HG03025 (cell line): Measurements from ENCODE around the gene PCDHA3.
"Not testable (repeated sequence)": the region's sequence is repeated elsewhere in the genome, so short reads cannot be mapped to it uniquely, and the experiment has no call there.

Experiments used
- ATAC-seq: cut with Tn5 transposase; IDR thresholded peaks from one replicate; pipeline ENCODE4 v1.9.1; 2021; ENCODE audit warnings: mild to moderate bottlenecking, moderate library complexity; ENCODE audit not compliant: unreplicated experiment, low FRiP score

Gene PCDHA3

GRCh38 chr5:140800816-140801493, at the start of gene PCDHA3:
TSS of gene PCDHA3 (plus strand) at chr5:140801057.
- ATAC-seq: no peak

- no peak for ATAC-seq
These were observed 47.3 kb upstream of the PCDHA3 start for GRCh38 chr5:140753561-140753960.

- ATAC-seq: no peak
These were observed 36.5 kb upstream of the PCDHA3 start for GRCh38 chr5:140764177-140764973.

GRCh38 chr5:140767444-140767843, 33.4 kb upstream of the PCDHA3 start:
- ATAC-seq: no peak

- no peak for ATAC-seq
These were observed 20.3 kb upstream of the PCDHA3 start for GRCh38 chr5:140780512-140780911.

GRCh38 chr5:140785905-140786686, 14.8 kb upstream of the PCDHA3 start, which contains the start of gene PCDHA1:
TSS of gene PCDHA1 (plus strand) at chr5:140786140.
- ATAC-seq: no peak

- ATAC-seq: not testable (repeated sequence)
These were observed 13.4 kb upstream of the PCDHA3 start for GRCh38 chr5:140787422-140787821.

GRCh38 chr5:140787849-140788504, 12.9 kb upstream of the PCDHA3 start:
- not testable (repeated sequence) for ATAC-seq

GRCh38 chr5:140791089-140791488, 9.8 kb upstream of the PCDHA3 start:
- no peak for ATAC-seq

GRCh38 chr5:140794595-140795258, 6.1 kb upstream of the PCDHA3 start, which contains the start of gene PCDHA2:
TSS of gene PCDHA2 (plus strand) at chr5:140794852.
- ATAC-seq: no peak

- no peak for ATAC-seq
These were observed 5.6 kb upstream of the PCDHA3 start for GRCh38 chr5:140795259-140795641.

- not testable (repeated sequence) for ATAC-seq
These were observed 4.7 kb upstream of the PCDHA3 start for GRCh38 chr5:140796072-140796717.

GRCh38 chr5:140796718-140797095, 4.2 kb upstream of the PCDHA3 start:
- no peak for ATAC-seq

- ATAC-seq: no peak
These were observed 611 bp downstream of the PCDHA3 start for GRCh38 chr5:140801494-140801841.

- not testable (repeated sequence) for ATAC-seq
These were observed 1.5 kb downstream of the PCDHA3 start for GRCh38 chr5:140802381-140802780.

GRCh38 chr5:140802781-140803271, 2.0 kb downstream of the PCDHA3 start:
- ATAC-seq: no peak

- no peak for ATAC-seq
These were observed 6.2 kb downstream of the PCDHA3 start, which contains the start of gene PCDHA4 for GRCh38 chr5:140806834-140807775. TSS of gene PCDHA4 (plus strand) at chr5:140807068.

- ATAC-seq: not testable (repeated sequence)
These were observed 7.5 kb downstream of the PCDHA3 start for GRCh38 chr5:140808241-140808888.
